C4-2B (cell line): ENCODE results near the gene SLC27A3.

Experiments
- H3K27ac ChIP-seq: fragments of 450-650 bp; 2 replicates; pipeline ENCODE4 v1.5.1; 2017
- CTCF ChIP-seq: fragments of 450-650 bp; conservative IDR thresholded peaks from 2 replicates; pipeline ENCODE4 v1.5.1; 2017; ENCODE audit warnings: mild to moderate bottlenecking
- ZFX ChIP-seq: fragments of 450-650 bp; IDR thresholded peaks from 2 replicates; pipeline ENCODE4 v1.6.1; 2017

The SLC27A3 gene

DNA sequence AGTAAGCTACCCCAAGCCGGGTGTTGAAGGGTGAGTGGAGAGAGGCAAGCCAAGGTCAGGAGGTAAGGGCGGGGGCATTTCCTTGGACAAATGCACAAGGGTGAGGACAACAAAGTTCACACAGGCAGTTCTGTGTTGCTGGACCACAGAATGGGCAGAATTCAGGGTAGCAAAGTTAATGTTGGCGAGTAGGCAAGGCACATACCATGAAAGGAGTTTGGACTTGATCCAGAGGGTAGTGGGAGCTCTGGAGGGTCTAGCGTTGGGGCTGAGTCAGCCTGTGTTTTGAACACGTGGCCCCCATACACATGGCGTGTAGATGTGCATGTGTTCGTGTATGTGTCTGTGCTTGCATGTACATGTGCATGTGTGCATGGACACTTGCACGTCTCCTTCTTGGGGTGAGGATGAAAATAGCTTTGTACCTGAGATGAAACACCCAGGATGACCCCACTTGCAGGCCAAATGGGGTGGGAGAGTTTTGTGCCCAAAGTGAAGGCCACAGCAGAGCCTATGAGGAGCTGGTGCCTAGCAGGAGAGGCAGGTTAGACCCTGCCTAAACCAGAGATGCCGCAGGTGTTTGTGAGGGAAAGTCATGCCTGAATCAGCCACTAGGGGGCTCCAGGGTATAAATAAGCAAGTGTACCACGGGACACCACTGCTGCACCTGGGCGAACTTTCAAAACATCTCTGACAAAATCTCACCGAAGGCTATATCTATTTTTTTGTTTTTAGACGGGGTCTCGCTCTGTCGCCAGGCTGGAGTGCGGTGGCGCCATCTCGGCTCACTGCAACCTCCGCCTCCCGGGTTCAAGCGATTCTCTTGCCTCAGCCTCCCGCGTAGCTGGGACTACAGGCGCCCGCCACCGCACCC is 21.8 kb downstream of the SLC27A3 start:
- no peak overlapping the region for H3K27ac ChIP-seq
- TF ChIP-seq ZFX, result no peak
- peak; percentile 93 for TF ChIP-seq CTCF

GRCh38 chr1:153798468-153798780 is 23.2 kb downstream of the SLC27A3 start:
- no peak overlapping the region for H3K27ac ChIP-seq
- TF ChIP-seq CTCF, result no peak
- TF ChIP-seq ZFX, result no peak

GRCh38 chr1:153799016-153799415 is 23.8 kb downstream of the SLC27A3 start:
- no peak overlapping the region for H3K27ac ChIP-seq
- TF ChIP-seq ZFX (no peak), CTCF (no peak)

DNA sequence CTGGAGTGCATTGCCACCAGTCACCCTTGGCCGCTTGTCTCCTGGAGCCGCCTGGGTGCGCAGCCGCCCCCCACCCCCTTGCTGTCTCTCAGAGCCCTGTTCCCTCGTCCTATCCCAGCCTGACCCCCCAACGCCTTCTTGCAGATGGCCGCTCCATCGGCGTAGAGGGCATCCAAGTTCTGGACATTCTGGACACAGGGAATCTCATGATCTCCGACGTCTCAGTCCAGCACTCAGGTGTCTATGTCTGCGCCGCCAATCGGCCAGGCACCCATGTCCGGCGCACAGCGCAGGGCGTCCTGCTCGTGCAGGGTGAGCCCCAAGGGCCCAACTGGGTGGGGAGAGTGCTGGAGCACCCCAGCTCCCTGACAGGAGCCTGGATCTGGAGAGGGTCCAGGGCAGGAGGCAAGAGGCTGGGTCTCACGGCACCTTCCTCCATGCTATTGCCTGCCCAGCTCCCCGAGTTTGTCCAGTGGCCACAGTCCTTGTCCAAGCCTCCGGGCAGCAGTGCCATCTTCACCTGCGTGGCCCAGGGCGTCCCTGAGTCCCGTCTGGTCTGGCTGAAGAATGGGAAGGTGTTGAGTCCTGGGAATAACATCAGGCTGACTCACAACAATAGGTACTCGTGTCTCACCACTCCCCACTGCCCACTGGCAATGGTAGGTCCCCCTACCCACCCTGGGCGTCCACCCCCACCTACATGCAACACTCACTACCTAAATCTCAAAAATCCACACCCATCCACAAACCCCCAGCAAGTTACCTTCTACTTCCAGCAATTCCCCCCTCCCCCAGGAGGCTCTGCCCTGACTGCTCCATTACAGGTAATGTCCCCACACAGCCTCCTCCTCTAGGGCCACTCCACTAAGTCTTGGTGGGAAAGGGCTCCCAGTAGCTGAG is 24.6 kb downstream of the SLC27A3 start:
- no peak overlapping the region for H3K27ac ChIP-seq
- TF ChIP-seq CTCF (no peak), ZFX (no peak)

- TF ChIP-seq CTCF (no peak), ZFX (no peak)
- H3K27ac ChIP-seq, result no peak overlapping the region
These were observed 25.3 kb downstream of the SLC27A3 start for GRCh38 chr1:153800516-153800915.

DNA sequence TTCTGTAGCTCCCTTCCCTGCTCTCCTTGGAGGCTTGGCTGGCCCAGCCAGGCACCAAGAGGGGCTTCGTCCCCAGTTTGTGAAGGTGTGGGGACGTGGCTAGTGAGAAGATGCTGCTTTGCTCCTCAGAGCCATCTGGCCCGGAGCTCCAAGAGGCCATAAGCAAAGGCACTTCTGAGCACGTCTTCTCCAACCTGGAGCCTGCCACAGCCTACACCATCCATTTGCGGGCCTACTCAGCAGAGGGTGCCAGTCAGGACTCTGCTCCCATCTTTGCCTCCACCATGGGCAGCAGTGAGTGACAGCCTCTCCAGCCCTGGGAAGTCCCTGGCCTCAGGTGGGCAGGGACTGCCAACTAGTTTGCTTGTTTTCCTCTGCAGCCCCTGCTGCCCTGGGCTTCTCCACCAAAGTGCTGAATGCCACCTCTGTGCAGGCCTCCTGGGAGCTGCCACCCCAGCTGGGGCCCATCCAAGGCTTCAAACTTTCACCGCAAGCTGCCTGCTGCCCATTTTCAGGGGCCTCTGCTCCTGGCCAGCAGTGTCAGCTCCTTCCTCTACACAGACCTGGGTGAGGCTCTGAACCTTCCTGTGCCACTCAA is 25.9 kb downstream of the SLC27A3 start:
- no peak overlapping the region for H3K27ac ChIP-seq
- no peak for TF ChIP-seq ZFX
- no peak for TF ChIP-seq CTCF
